GM12873 (cell line): Measurements from ENCODE around the gene TNFAIP8.

Experiments
- CTCF ChIP-seq: IDR thresholded peaks from 2 replicates; pipeline ENCODE4 v1.5.1; 2012; ENCODE audit warnings: low read depth, mild to moderate bottlenecking, moderate library complexity, low read length, control low read depth; ENCODE audit not compliant: insufficient read depth; ENCODE audit errors: missing control alignments

The TNFAIP8 gene

GRCh38 chr5:119379942-119380547 lies 24.2 kb downstream of the TNFAIP8 start:
- TF ChIP-seq CTCF, result no peak

GRCh38 chr5:119382169-119382568 lies 26.4 kb downstream of the TNFAIP8 start:
- no peak for TF ChIP-seq CTCF

- TF ChIP-seq CTCF, result no peak
Observed at GRCh38 chr5:119383008-119383407, 27.2 kb downstream of the TNFAIP8 start.

GRCh38 chr5:119385136-119385535 lies 29.3 kb downstream of the TNFAIP8 start:
- TF ChIP-seq CTCF, result no peak

- TF ChIP-seq CTCF, result no peak
Observed at GRCh38 chr5:119385536-119386128, 29.8 kb downstream of the TNFAIP8 start.

- TF ChIP-seq CTCF, result no peak
Observed at GRCh38 chr5:119386596-119387344, 31.0 kb downstream of the TNFAIP8 start.

GRCh38 chr5:119387945-119388618 lies 32.3 kb downstream of the TNFAIP8 start:
- no peak for TF ChIP-seq CTCF
